Keratinocyte (primary cell): ENCODE results near the gene CTIF.

Experiments
- CTCF ChIP-seq, 3 experiments: IDR thresholded peaks in 1 of 3; conservative IDR thresholded peaks in 1 of 3; optimal IDR thresholded peaks in 1 of 3; 2 replicates in 2 of 3; 3 replicates in 1 of 3; pipeline versions ENCODE3 to v1.5.1; 2011; ENCODE audit warnings: low read length in 3 of 3, mild to moderate bottlenecking in 3 of 3, moderate library complexity in 2 of 3, control low read depth in 1 of 3, inconsistent platforms in 1 of 3; ENCODE audit not compliant: insufficient read depth in 2 of 3; ENCODE audit errors: extremely low read depth in 1 of 3
- EZH2 ChIP-seq: IDR thresholded peaks from one replicate; pipeline ENCODE4 v1.6.1; 2012; ENCODE audit warnings: inconsistent platforms, mild to moderate bottlenecking, low read length, moderate library complexity

DNA sequence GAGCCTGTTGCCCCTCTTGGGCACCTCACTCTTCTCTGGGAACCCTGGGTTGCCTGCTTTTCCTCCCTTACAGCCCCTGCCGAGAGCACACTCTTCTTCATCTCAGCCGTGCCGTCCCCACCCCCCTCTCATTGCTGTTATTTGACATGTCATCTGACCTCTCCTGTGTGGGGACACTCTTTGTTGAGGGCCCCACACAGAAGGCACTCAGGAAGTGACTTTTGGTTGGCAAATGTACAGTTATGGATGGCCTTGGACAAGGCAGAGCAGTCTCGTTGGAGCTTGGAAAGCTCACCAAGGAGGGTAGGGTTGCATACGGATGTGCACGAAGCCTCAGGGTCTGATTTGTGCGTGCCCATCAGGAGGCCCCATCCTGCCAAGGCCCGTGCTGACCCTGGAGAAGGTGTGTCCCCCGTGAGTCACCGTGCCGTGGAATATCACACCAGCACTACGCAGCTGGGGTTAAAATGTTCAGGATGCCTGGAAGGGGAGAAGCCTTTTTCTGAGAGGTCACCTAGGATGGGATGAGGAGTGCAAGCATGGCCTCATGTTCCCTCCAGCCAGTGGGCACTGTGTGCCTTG, 93.9 kb downstream of the CTIF start:
- TF ChIP-seq CTCF (optimal IDR thresholded peaks at IDR 0.05 in 1 of 3, IDR thresholded peaks at IDR 0.05 in 1 of 3, conservative IDR thresholded peaks at IDR 0.05 in 1 of 3; ENCODE audit: extremely low read depth in 1 of 3, insufficient read depth in 2 of 3, low read length in 3 of 3) (no peak), EZH2 (no peak)
